GM21619 (cell line): ENCODE results near the gene SDK2.

Source experiments
- ATAC-seq: cut with Tn5 transposase; IDR thresholded peaks from one replicate; pipeline ENCODE4 v1.9.1; 2021; ENCODE audit not compliant: unreplicated experiment

Gene SDK2

GRCh38 chr17:73401911-73402310 lies 242.3 kb downstream of the SDK2 start:
- no peak for ATAC-seq

GRCh38 chr17:73400915-73401545 lies 243.2 kb downstream of the SDK2 start:
- ATAC-seq = no peak

GRCh38 chr17:73399056-73399455 lies 245.2 kb downstream of the SDK2 start:
- ATAC-seq = no peak

GRCh38 chr17:73397856-73398540 lies 246.2 kb downstream of the SDK2 start:
- ATAC-seq = no peak

GRCh38 chr17:73397278-73397826 lies 246.9 kb downstream of the SDK2 start:
- ATAC-seq = no peak

- no peak for ATAC-seq
These were observed 247.6 kb downstream of the SDK2 start for GRCh38 chr17:73396431-73397277.

- ATAC-seq = no peak
These were observed 249.5 kb downstream of the SDK2 start for GRCh38 chr17:73394512-73395450.

- ATAC-seq = no peak
These were observed 250.3 kb downstream of the SDK2 start for GRCh38 chr17:73393962-73394361.

- no peak for ATAC-seq
These were observed 250.9 kb downstream of the SDK2 start for GRCh38 chr17:73393381-73393780.

- ATAC-seq = no peak
These were observed 252.6 kb downstream of the SDK2 start for GRCh38 chr17:73391331-73392265.

- ATAC-seq = no peak
These were observed 253.4 kb downstream of the SDK2 start for GRCh38 chr17:73390851-73391250.

- ATAC-seq = no peak
These were observed 254.0 kb downstream of the SDK2 start for GRCh38 chr17:73390221-73390620.

GRCh38 chr17:73389411-73389810 lies 254.8 kb downstream of the SDK2 start:
- no peak for ATAC-seq

- ATAC-seq = no peak
These were observed 255.7 kb downstream of the SDK2 start for GRCh38 chr17:73388578-73388905.

GRCh38 chr17:73387746-73388577 lies 256.3 kb downstream of the SDK2 start:
- ATAC-seq = no peak

- no peak for ATAC-seq
These were observed 257.7 kb downstream of the SDK2 start for GRCh38 chr17:73386561-73386960.

- no peak for ATAC-seq
These were observed 259.3 kb downstream of the SDK2 start for GRCh38 chr17:73384926-73385325.

GRCh38 chr17:73380439-73381106 lies 263.7 kb downstream of the SDK2 start:
- ATAC-seq = no peak
